GM21381 (cell line): ENCODE results near the gene ERBB4.

Source experiments
- ATAC-seq: cut with Tn5 transposase; IDR thresholded peaks from one replicate; pipeline ENCODE4 v1.9.1; 2021; ENCODE audit warnings: mild to moderate bottlenecking, moderate library complexity; ENCODE audit not compliant: unreplicated experiment

The ERBB4 gene

DNA sequence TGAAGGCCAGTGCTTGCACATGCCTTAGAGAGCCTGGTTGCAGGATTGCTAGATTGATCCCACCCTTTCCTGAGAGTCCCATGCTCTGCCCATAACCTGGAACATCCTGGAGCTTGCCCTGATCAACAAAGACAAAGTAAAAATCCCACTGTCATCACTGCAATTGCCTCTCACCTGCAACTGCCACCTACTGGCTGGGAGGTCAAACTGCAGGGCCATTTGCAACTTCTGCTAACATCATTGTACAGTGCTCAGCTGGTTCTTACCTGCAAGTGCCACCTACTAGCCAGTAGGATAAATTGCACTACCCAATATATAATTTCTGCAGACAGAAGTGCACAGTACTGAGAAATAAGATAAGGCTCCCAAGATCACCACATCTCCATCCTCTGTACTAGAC is 1034.7 kb downstream of the ERBB4 start:
- peak; percentile 48 for ATAC-seq

DNA sequence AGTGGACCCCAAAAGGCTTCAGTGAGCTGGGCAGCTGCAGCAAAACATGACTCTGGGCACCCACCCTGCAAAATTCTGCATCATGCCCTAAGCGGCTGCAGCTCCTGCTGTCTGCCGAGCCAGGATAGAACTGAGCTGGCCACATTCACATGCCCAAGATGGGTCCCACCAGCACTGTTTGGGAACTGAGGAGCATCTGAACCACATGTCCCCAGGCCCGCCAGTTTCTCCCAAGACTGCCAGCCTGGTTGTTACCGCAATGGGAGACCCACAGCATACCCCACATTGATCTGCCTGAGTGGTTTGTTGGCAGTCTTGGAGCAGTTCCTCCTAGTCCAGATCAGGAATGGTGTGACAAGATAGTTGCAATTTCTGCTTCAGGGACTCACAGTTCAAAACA is 1035.4 kb downstream of the ERBB4 start:
- no peak for ATAC-seq

DNA sequence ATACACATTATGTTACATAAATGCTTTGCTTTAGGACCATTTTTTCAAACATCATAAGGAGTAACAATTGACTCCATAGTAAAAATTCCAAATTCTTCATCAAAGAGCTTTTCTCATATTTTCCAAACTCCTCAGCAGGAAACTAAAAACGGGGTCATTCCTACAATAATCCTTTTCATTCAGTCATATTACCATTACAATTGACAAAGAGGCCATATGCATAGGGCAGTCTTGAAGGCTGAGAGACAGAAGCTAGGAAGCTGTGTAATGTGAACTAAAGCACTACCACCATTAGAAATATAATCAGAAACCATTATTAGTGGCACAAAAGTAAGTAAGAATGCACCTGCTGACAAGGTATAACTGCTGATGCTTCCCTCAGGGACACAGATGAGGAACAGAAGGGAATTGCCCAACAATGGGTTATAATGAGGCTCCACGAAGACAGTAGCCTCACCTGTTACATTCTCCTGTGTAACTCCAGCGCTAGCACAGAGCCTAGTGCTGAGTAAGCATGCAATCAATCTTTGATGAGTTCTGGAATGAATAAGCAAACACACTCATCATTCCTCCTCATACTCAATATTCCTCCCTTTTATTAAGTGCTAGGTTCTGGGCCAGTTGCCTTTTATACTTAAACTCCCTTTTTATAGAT is 1039.9 kb downstream of the ERBB4 start:
- ATAC-seq, result no peak

DNA sequence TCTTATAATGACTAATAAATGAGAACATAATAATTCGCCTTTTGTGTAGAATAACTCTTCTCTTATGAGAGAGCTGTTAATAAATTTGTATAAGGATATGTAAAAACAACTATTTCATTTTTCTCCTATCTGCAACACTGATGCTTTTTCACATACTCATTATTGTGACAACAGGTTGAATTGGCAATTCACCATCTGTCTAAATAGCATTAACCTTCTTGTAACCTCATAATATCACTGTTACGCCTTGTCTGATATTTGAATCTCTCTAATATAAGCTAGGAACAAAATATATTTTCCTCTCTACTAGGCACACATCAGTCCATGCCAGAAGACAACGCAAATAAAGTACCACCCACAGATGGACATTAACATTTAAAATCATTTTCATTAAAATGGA is 1043.3 kb downstream of the ERBB4 start:
- ATAC-seq, result no peak

DNA sequence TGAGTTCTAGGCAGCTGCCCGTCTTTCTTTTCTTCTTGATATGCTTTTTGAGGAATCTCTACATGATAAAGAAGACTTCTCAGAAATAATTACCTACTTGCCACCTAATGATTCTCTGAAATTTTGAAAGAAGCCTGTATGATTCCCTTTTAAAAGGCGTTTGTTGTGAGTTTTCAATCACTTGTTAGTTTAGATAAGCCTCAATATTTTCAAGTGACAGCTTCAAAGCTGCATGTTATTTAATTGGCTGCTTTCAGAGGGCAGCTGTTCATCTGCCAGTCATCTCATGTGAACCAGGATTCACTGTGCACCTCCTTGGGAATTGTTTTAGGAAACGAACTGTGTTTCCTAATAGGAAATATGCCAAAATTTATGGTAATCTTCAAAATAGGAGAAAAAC is 1044.1 kb downstream of the ERBB4 start:
- ATAC-seq, result no peak

DNA sequence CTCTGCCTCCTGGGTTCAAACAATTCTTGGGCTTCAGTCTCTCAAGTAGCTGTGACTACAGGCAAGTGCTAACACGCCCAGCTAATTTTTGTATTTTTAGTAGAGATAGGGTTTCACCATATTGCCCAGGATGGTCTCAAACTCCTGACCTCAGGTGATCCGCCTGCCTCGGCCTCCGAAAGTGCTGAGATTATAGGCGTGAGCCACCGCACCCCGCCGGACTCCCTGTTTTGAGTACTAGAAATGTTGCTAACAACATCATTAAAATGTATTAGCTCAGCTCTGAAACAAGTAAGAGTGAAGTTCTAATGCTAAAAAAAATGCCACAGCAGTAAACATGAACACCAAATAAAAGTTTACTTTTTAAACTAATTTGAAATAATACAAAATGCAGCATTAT is 1044.5 kb downstream of the ERBB4 start:
- no peak for ATAC-seq

DNA sequence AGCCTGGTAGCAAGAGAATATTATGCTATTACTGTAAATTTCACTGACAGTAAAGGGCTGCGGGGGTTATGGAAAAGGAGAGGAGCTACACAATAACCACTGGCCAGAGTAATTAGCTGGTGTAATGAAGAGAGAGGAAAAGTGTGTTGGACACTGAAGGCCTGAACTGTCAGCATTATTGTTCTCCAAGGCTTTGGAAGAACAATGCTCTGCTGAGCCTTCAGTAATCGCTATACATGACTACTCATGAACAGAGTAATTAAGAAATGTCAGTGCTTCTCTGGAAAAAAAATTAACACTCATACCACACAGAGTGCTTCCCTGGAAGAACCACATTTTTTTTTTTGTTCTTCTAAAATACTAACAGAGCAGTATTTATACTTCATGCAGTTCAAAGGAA is 1050.9 kb downstream of the ERBB4 start:
- no peak for ATAC-seq

DNA sequence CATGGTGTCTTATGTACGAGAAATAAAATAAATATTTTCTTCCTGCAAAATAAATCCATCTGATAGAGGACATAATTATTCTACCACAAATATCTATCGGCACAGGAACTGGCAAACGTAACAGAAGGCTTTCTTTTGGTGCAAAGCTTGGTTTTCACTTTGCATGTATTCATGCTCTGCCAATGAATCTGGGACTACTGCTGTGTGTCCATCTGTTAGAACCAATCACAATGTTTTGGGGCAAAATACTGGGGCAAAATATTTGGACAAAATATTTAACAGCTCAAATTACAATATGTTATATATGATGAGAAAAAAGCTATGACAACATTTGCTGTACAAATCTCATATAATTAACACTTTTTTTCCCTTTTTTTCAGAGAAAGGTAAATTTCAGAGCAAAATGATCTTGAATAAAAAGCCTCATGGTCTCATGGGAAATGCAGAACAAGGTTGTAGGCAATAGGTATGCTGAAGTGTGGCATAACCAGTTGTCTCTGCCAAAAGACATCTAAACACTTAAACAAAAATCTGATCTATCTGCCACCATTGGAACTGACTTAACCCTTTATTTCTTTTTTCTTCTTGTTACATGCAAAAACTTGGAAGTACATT is 1059.0 kb downstream of the ERBB4 start:
- ATAC-seq, result no peak

DNA sequence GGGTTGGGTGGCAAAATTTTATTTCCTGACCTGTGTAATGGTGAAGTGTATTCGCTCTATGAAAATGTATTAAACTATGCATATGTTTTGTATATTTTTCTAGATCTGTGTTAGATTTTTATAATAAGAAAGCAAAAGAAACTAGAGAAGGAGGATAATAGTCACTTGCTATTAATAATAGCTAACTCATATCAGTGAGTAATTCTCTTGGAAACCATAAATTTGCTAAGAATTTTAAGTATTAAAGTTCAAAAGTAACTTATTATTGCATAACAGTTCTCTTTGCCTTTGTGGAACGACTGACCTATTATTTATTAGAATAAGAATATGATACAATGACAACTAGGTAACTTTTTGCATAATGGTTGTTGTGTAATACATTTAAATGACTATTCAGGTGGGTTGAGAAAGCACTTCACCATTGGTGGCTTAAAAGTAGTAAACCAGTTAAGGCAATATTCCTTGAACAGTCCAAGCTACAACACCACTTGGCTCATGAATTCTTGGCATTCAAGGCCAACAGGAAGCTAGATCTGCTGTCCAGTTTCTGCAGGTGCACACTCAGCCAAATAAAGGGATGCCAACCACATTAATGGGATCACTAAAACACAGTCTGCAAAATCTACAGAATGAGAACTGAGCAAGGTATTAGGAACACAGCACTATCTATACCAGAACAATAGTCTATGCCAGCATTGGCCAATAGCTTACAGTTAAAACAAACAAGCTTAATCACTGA is 1060.9 kb downstream of the ERBB4 start:
- ATAC-seq, result no peak

DNA sequence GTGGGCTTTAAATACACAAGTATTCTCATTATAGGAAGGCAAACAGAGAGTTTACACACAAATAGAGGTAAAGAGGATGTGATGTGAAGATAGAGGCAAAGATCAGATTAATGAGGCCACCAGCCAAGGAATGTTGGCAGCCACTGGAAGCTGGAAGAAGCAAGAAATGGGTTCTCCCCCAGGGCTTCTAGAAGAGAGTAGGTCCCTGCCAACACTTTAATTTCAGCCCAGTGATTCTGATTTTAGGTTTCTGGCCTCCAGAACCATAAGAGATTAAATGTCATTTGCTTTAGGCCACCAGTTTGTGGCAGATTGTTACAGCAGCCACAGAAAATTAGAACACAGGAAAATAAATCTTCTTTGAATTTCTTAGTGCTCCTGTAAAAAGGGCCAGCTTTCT is 1065.5 kb downstream of the ERBB4 start:
- ATAC-seq, result no peak

DNA sequence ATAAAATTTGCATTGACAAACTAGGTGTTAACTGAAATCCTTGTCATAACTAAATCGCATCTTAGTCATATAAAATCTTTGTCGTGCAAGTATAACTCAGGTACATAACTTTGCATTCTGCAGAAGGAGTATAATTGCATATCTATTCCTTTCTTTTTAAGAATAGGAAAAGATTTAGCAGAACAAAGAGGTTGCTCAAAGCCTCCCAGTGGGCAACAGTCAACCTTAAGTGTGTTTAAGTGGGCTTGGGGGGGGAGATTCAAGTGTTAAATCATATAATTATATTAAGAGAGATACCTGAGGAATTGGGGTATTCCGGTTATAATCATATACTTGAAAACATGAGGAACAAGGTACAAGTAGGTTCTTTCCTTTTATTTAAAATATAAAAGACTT is 1068.9 kb downstream of the ERBB4 start:
- ATAC-seq, result no peak

DNA sequence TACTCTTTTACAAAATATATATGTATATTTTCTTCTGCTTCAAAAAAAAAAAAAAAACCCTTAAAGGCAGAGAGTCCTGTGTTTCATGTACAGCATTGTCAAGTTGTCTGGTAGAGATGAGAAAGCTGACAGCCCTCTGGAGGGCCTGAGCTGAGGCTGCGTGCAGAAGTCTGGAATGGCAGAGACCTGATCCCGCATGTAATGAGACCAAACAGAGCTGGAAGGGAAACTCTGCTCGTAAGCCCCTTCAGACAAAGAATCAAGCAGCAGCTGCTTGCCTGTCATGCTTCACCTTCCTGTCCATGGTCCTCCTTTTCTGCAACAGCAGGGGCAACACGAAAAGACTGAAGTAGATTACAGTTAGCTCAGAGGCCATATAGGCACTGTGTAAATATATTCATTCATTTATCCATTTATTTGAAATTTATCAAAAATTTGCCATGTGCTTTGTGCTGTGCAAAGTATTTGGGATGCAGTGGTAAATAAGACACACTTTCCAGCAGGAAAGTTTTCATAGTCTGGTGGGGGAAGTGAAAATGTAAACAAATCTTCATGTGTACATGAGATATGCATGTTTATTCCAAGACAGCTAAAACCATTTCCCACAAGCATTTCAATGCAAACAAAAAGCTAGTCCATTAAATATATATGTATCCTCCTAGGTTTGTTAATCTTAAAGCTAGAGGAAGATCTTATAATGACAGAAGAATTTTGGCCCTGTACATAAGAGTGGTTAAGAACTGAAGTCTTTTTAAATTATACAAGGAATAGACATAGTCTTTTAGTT is 1069.5 kb downstream of the ERBB4 start:
- ATAC-seq, result no peak

DNA sequence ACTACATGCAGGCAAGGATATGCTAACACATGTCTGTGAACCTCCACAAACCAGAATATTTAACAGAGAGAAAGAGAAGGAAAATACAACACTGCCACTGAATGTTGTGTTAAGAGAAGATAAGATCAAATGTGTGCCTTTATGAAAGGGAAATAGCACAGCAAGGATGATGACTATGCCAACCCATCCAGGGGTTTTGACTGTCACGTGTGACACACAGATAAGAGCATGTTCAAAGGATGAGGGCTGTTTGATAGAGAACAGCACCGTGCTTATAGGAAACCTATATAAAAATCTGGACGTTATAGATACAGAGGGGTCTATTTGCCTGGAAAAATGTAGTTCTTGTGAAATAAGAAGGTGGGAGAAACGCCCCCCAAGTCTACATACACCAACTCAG is 1070.4 kb downstream of the ERBB4 start:
- ATAC-seq, result no peak

DNA sequence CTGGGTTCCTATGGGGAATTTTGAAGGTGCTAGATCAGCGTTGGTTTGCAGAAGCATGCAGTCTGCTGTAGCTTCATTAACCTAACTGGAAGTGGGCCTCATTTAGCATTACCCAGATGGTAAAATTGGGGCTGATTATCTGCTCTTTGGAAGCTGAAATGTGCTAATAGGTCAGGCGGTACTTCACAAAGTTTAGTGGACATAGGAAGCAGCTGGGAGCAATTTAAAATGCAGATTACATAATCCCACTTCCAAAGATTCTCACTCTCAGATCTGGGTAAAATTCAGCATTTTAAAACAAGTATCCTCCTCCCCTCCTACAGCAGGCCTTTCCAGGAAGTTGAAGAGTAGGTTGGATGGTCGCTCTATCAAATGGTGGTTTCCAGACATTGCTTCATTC is 1075.2 kb downstream of the ERBB4 start:
- no peak for ATAC-seq

DNA sequence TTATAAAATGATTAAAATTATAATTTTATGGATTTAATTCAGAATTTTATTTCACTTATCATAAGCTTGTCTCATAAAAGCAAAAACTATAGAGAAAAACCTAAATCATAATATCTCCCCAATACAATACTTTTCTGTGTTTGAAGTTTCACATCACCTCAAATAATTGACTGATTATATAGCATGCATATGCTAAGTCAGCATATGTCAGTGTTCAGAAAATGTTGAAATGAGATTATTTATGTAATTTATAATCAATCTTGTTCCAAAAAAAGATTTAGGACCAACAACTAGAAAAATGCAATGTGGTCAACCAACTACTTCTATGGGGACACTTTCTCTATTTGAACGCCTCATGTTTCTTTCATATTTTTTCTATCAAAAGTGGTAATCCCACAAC is 1079.6 kb downstream of the ERBB4 start:
- ATAC-seq, result no peak

DNA sequence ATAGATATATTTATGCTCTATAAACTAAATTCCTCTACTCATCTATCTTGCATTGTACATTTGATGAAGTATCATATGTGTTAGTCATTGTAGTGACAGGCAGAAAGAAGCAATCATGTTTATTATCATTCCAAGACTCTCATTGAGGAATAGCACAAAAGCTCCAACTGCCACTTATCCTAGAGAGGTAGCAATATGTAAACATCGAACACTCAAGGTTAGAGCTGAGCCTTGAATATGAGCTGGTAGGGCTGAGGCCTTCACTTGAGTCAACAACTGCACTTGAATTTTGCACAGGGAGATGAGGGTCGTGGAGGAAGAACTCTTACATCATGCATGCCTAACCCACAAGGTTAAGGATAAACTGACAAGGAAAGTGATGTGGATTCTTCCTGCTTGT is 1081.3 kb downstream of the ERBB4 start:
- no peak for ATAC-seq

DNA sequence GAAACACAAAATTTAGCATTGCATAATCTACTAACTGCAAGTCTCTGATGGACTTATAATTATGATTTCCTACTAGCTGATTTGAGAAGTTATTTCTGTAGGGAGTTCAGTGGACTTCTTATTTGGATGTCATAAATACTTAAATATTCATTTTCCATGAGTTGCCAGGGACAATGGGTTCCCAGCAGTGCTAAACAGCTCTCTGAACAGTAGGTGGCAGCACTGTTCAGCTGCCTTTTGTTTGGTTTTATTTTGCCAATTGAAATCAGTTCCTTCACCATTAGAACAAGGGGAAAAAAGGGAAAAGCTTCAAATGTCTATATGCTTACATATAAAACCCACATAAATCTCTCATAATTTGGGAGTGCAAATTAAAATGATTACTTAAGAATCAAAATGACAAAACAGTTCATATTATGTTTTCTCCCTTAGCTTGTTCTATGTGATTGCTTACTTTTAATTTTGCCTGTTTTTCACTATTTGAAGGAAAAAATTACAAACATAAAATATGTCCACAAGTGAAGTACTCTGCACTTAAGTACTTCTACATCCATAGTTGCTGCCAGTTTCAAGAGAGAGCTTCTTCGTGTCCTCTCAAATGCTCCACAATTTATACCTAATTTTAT is 1083.3 kb downstream of the ERBB4 start:
- peak; percentile 60 for ATAC-seq

DNA sequence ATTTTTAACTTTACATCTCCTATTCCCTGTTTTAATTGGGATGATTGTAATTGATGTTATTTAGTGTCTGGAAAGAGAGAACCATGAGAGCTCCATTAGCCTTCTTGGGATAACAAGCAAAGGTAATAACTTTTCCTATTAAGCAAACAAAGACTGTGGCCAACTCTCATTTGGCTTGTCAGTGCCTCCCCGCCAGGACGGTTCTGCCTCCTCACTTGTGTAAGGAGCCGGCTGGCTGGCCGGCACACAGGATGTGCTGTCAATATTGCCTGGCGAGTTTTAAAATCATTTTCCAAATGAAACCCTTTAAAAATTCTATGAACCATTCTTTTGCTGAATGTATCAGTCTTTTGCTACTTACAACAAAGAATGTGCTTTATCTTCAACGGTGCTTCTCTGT is 1083.9 kb downstream of the ERBB4 start:
- ATAC-seq, result no peak

DNA sequence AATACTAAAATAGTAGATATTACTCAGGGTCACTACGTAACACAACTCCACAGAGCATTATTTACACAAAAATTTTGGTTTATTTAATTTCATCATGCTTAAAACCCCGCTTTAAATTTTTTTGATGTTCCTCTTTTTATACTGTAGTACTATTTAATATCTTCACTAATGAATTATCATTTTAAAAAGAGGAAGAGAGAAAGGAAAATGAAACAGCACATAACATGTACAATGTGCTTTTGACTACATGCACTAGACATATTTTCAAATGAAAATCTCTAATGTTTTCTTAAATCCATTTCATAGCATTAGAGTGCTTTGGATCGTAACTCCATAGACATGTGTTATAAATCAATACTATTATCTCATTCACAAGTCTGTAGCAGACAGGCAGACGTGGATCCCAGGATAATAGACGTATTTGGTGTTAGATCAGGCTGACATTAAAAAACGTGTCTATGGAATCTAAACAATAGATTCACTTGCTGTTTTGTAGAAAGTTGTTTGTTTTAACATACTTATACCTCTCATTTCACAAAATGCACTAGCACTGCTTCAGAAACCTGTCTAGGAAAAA is 1085.2 kb downstream of the ERBB4 start:
- no peak for ATAC-seq

DNA sequence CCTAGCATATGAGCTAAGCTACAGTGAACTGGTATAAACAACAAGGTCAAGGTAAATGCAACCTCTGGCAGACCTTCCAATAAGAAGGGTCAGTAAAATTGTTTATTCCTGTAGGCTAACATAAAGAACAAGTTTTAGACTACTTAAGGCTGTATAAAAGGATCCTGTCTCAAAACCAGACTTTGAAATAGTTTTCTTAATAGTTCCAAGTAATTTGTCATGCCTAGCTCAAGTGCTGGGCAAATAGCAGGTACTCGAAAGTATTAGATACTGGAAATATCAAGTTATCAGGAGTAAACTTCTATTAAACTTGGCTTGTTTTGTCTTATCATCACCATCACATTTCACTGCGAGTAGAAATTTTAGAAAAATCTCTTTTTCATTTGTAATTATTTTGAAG is 1087.0 kb downstream of the ERBB4 start:
- no peak for ATAC-seq

DNA sequence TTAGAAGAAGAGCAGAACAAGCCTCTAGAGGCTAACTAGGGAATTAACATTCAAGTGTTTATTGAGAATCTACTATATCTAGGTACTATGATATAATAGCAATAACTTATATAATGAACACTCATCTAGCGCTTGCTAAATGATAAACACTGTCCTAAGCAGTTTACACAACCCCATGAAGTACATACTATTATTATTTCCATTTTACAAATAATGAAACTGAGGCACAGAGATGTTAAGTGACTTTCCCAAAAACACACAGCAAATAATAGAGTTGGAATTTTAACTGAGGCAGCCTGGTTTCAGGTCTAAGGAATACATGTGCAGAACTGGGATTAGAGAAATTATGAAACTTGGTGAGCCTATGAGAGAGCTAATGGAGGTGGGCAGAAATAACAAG is 1088.8 kb downstream of the ERBB4 start:
- ATAC-seq, result no peak
